ENCODE data around the gene CD82.

CD82 gene

GRCh38 chr11:44565211-44565952, at the start of gene CD82:
CD82 (plus strand) TSS chr11:44565663; CDS start chr11:44594663, 29,000 bp downstream.
- peak; percentile 100 for DNase-seq

- DNase-seq, result no peak
Measured at GRCh38 chr11:44516688-44517507, 48.6 kb upstream of the CD82 start.

GRCh38 chr11:44517541-44517940, 47.9 kb upstream of the CD82 start:
- DNase-seq, result no peak

- no peak for DNase-seq
Measured at GRCh38 chr11:44518968-44519550, 46.4 kb upstream of the CD82 start.

- DNase-seq, result peak; percentile 72
Measured at GRCh38 chr11:44519989-44520737, 45.3 kb upstream of the CD82 start.

- no peak for DNase-seq
Measured at GRCh38 chr11:44521148-44521547, 44.3 kb upstream of the CD82 start.

- DNase-seq, result no peak
Measured at GRCh38 chr11:44522294-44522693, 43.2 kb upstream of the CD82 start.

GRCh38 chr11:44524346-44524745, 41.1 kb upstream of the CD82 start:
- no peak for DNase-seq

GRCh38 chr11:44524751-44525201, 40.7 kb upstream of the CD82 start:
- peak; percentile 78 for DNase-seq

- peak; percentile 43 for DNase-seq
Measured at GRCh38 chr11:44525473-44526252, 39.8 kb upstream of the CD82 start.

GRCh38 chr11:44526438-44526837, 39.0 kb upstream of the CD82 start:
- no peak for DNase-seq

GRCh38 chr11:44527476-44527875, 38.0 kb upstream of the CD82 start:
- no peak for DNase-seq

- DNase-seq, result no peak
Measured at GRCh38 chr11:44528103-44528502, 37.4 kb upstream of the CD82 start.

GRCh38 chr11:44528581-44528980, 36.9 kb upstream of the CD82 start:
- no peak for DNase-seq

GRCh38 chr11:44529895-44530412, 35.5 kb upstream of the CD82 start:
- DNase-seq, result no peak

GRCh38 chr11:44530413-44531115, 34.9 kb upstream of the CD82 start:
- DNase-seq, result no peak

- DNase-seq, result no peak
Measured at GRCh38 chr11:44531116-44531504, 34.4 kb upstream of the CD82 start.

GRCh38 chr11:44531636-44532035, 33.8 kb upstream of the CD82 start:
- no peak for DNase-seq

- no peak for DNase-seq
Measured at GRCh38 chr11:44532809-44533208, 32.7 kb upstream of the CD82 start.

- DNase-seq, result no peak
Measured at GRCh38 chr11:44533921-44534711, 31.3 kb upstream of the CD82 start.
